COR-L47 (cell line): ENCODE data around the gene MRM3.
A peak's percentile ranks its signal among the peaks of the same experiment; 100 is the strongest.
"Not testable (repeated sequence)": the region's sequence is repeated elsewhere in the genome, so short reads cannot be mapped to it uniquely, and the experiment has no call there.

Experiments
- DNase-seq: peaks from one replicate; lab custom pipeline; 2025; lab: John Stamatoyannopoulos, UW

The MRM3 gene

GRCh38 chr17:753418-753817, 28.7 kb upstream of the MRM3 start:
- no peak for DNase-seq

- DNase-seq, result not testable (repeated sequence)
Measured at GRCh38 chr17:755319-755961, 26.7 kb upstream of the MRM3 start.

- DNase-seq, result not testable (repeated sequence)
Measured at GRCh38 chr17:756010-756567, 26.1 kb upstream of the MRM3 start.

GRCh38 chr17:759964-760363, 22.2 kb upstream of the MRM3 start:
- no peak for DNase-seq

GRCh38 chr17:760371-760770, 21.8 kb upstream of the MRM3 start:
- no peak for DNase-seq

- no peak for DNase-seq
Measured at GRCh38 chr17:767076-767475, 15.1 kb upstream of the MRM3 start.

- no peak for DNase-seq
Measured at GRCh38 chr17:773016-773415, 9.1 kb upstream of the MRM3 start.

GRCh38 chr17:773467-774312, 8.5 kb upstream of the MRM3 start:
- no peak for DNase-seq

- DNase-seq, result no peak
Measured at GRCh38 chr17:774313-774584, 7.9 kb upstream of the MRM3 start.

GRCh38 chr17:778096-778495, 4.1 kb upstream of the MRM3 start:
- no peak for DNase-seq

GRCh38 chr17:784143-784542, 2.0 kb downstream of the MRM3 start:
- no peak for DNase-seq

- DNase-seq, result not testable (repeated sequence)
Measured at GRCh38 chr17:785901-786300, 3.7 kb downstream of the MRM3 start.

- DNase-seq, result no peak
Measured at GRCh38 chr17:787641-788221, 5.6 kb downstream of the MRM3 start.

- no peak for DNase-seq
Measured at GRCh38 chr17:788551-788950, 6.4 kb downstream of the MRM3 start.

GRCh38 chr17:789160-789840, 7.1 kb downstream of the MRM3 start:
- DNase-seq, result no peak

GRCh38 chr17:789931-790873, 8.0 kb downstream of the MRM3 start:
- DNase-seq, result not testable (repeated sequence)

- DNase-seq, result not testable (repeated sequence)
Measured at GRCh38 chr17:790874-791247, 8.7 kb downstream of the MRM3 start.

- DNase-seq, result no peak
Measured at GRCh38 chr17:791829-792228, 9.7 kb downstream of the MRM3 start.

- no peak for DNase-seq
Measured at GRCh38 chr17:792277-792676, 10.1 kb downstream of the MRM3 start.

- peak; percentile 42 for DNase-seq
Measured at GRCh38 chr17:794876-795275, 12.7 kb downstream of the MRM3 start.

- DNase-seq, result no peak
Measured at GRCh38 chr17:795276-795675, 13.1 kb downstream of the MRM3 start.
